Gastroesophageal sphincter (tissue), 3 donors: ENCODE data around the gene KHDC4.

Source experiments
- EP300 ChIP-seq: sonication (generic); formaldehyde crosslinking; IDR thresholded peaks from one replicate; pipeline ENCODE4 v1.6.1; 2017; ENCODE audit warnings: antibody characterized with exemption, mild to moderate bottlenecking
- POLR2A ChIP-seq, 2 donors: fragments of 450-650 bp; IDR thresholded peaks; one replicate each; pipeline ENCODE4 v1.6.1; 2017; ENCODE audit warnings: antibody characterized with exemption in 2 of 2, mild to moderate bottlenecking in 2 of 2, moderate library complexity in 1 of 2
- POLR2AphosphoS5 ChIP-seq: sonication (generic); formaldehyde crosslinking; IDR thresholded peaks from one replicate; pipeline ENCODE4 v1.6.1; 2017; ENCODE audit warnings: antibody characterized with exemption
- TF ChIP-seq, protein P1 (sequence below), 4 experiments: fragments of 200-600 bp in 2 of 4; fragments of 450-650 bp in 2 of 4; sonication (generic) in 1 of 4; IDR thresholded peaks; one replicate each; pipeline ENCODE4 v1.5.1; 2017 to 2019; ENCODE audit warnings: antibody characterized with exemption in 4 of 4, mild to moderate bottlenecking in 2 of 4, moderate library complexity in 2 of 4

DNA sequence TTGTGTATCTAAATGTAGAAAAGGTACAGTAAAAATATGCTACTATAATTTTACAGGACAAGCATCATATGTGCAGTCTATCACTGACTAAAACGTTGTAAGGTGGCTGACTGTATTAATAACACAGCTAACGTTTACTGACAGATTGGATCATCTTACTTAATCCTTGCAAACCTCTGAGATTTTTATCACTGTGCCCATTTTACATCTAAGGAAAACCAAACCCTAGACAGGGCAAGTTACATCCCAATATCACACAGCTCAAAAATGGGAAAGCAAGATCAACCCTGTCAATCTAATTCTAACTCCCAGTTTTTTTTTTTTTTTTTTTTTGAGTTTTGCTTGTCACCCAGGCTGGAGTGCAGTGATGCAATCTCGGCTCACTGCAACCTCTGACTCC, 15.6 kb downstream of the KHDC4 start:
- TF ChIP-seq, protein P1, sequence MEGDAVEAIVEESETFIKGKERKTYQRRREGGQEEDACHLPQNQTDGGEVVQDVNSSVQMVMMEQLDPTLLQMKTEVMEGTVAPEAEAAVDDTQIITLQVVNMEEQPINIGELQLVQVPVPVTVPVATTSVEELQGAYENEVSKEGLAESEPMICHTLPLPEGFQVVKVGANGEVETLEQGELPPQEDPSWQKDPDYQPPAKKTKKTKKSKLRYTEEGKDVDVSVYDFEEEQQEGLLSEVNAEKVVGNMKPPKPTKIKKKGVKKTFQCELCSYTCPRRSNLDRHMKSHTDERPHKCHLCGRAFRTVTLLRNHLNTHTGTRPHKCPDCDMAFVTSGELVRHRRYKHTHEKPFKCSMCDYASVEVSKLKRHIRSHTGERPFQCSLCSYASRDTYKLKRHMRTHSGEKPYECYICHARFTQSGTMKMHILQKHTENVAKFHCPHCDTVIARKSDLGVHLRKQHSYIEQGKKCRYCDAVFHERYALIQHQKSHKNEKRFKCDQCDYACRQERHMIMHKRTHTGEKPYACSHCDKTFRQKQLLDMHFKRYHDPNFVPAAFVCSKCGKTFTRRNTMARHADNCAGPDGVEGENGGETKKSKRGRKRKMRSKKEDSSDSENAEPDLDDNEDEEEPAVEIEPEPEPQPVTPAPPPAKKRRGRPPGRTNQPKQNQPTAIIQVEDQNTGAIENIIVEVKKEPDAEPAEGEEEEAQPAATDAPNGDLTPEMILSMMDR (IDR thresholded peaks at IDR 0.05), result no peak
- TF ChIP-seq POLR2AphosphoS5, result no peak
- TF ChIP-seq POLR2A (IDR thresholded peaks at IDR 0.05), result no peak
- TF ChIP-seq EP300, result no peak
